Stimulated activated CD8-positive, alpha-beta memory T cell treated with anti-CD3 and anti-CD28 coated beads, Interleukin-7, amount 100 ng/mL, for 24 hours (primary cell): ENCODE measurements around the gene MRGPRD.

Experiments used
- DNase-seq: peaks from one replicate; pipeline ENCODE4 v3.0.0-alpha.2; 2020; ENCODE audit warnings: low read depth

MRGPRD gene

GRCh38 chr11:68930991-68931855 is 49.6 kb downstream of the MRGPRD start:
- DNase-seq: no peak
